HG03432 (cell line): ENCODE results near the gene PIGH.
"Not testable (repeated sequence)": the region's sequence is repeated elsewhere in the genome, so short reads cannot be mapped to it uniquely, and the experiment has no call there.

Experiments used
- ATAC-seq: cut with Tn5 transposase; IDR thresholded peaks from one replicate; pipeline ENCODE4 v1.9.1; 2021; ENCODE audit warnings: mild to moderate bottlenecking, moderate library complexity; ENCODE audit not compliant: unreplicated experiment

The PIGH gene

GRCh38 chr14:67599698-67600561 lies at the start of gene PIGH:
PIGH (minus strand) TSS chr14:67600268; CDS start chr14:67600203, 65 bp downstream.
- peak; percentile 94 for ATAC-seq

GRCh38 chr14:67646131-67646530 lies 46.1 kb upstream of the PIGH start:
- ATAC-seq = no peak

GRCh38 chr14:67645414-67645813 lies 45.3 kb upstream of the PIGH start:
- no peak for ATAC-seq

- no peak for ATAC-seq
These were observed 44.4 kb upstream of the PIGH start for GRCh38 chr14:67644428-67644827.

- no peak for ATAC-seq
These were observed 43.6 kb upstream of the PIGH start for GRCh38 chr14:67643713-67644112.

- no peak for ATAC-seq
These were observed 42.1 kb upstream of the PIGH start for GRCh38 chr14:67641902-67642749.

- ATAC-seq = no peak
These were observed 41.4 kb upstream of the PIGH start for GRCh38 chr14:67641480-67641879.

- ATAC-seq = no peak
These were observed 38.6 kb upstream of the PIGH start for GRCh38 chr14:67638642-67639041.

GRCh38 chr14:67636361-67636919 lies 36.4 kb upstream of the PIGH start:
- peak; percentile 65 for ATAC-seq

- ATAC-seq = no peak
These were observed 33.5 kb upstream of the PIGH start for GRCh38 chr14:67633451-67634147.

GRCh38 chr14:67630938-67631337 lies 30.9 kb upstream of the PIGH start:
- ATAC-seq = no peak

- ATAC-seq = no peak
These were observed 30.1 kb upstream of the PIGH start for GRCh38 chr14:67630186-67630585.

GRCh38 chr14:67627519-67627918 lies 27.5 kb upstream of the PIGH start:
- ATAC-seq = no peak

GRCh38 chr14:67626131-67626530 lies 26.1 kb upstream of the PIGH start:
- not testable (repeated sequence) for ATAC-seq

GRCh38 chr14:67623114-67623513 lies 23.0 kb upstream of the PIGH start:
- no peak for ATAC-seq

GRCh38 chr14:67622675-67623074 lies 22.6 kb upstream of the PIGH start:
- no peak for ATAC-seq

GRCh38 chr14:67620217-67620785 lies 20.2 kb upstream of the PIGH start:
- ATAC-seq = no peak

GRCh38 chr14:67619446-67620216 lies 19.6 kb upstream of the PIGH start, which contains the start of gene ARG2:
ARG2 (plus strand) TSS chr14:67619920; CDS start chr14:67619978, 58 bp downstream.
- ATAC-seq = peak; percentile 95

- no peak for ATAC-seq
These were observed 18.6 kb upstream of the PIGH start for GRCh38 chr14:67618617-67619063.

- no peak for ATAC-seq
These were observed 10.4 kb upstream of the PIGH start for GRCh38 chr14:67610491-67610890.
